GM23248 (cell line): ENCODE results near the gene ARCN1. TPM values are rescaled to one million over a fixed set of nuclear protein-coding genes. Genes with fewer than 3 reads are reported as not detected.

Source experiments
- DNase-seq: peaks from one replicate; pipeline ENCODE4 v3.0.0-alpha.2; 2015
- H2AFZ ChIP-seq: fragments of 200-600 bp; sonication (generic); 2 replicates; pipeline ENCODE4 v1.6.1; 2016; ENCODE audit warnings: antibody characterized with exemption
- H3F3A ChIP-seq: fragments of 200-600 bp; sonication (generic); 2 replicates; pipeline ENCODE4 v1.6.1; 2016; ENCODE audit warnings: mild to moderate bottlenecking, antibody characterized with exemption, mixed run types; ENCODE audit not compliant: insufficient read depth
- H3K27ac ChIP-seq: fragments of 200-600 bp; sonication (generic); 2 replicates; pipeline ENCODE4 v1.5.1; 2016; ENCODE audit warnings: mild to moderate bottlenecking
- H3K27me3 ChIP-seq: fragments of 200-600 bp; sonication (generic); replicated peaks from 2 replicates; pipeline ENCODE4 v1.6.1; 2016; ENCODE audit warnings: mild to moderate bottlenecking; ENCODE audit not compliant: insufficient read depth
- H3K36me3 ChIP-seq: fragments of 200-600 bp; sonication (generic); 2 replicates; pipeline ENCODE4 v1.6.1; 2016; ENCODE audit warnings: low read depth, mild to moderate bottlenecking
- H3K4me1 ChIP-seq: fragments of 200-600 bp; sonication (generic); 2 replicates; pipeline ENCODE4 v1.6.1; 2016; ENCODE audit warnings: mild to moderate bottlenecking; ENCODE audit not compliant: insufficient read depth
- H3K4me2 ChIP-seq: fragments of 200-600 bp; sonication (generic); one replicate; pipeline ENCODE4 v1.6.1; 2016; ENCODE audit warnings: mild to moderate bottlenecking; ENCODE audit not compliant: unreplicated experiment
- H3K4me3 ChIP-seq: fragments of 200-600 bp; sonication (generic); 2 replicates; pipeline ENCODE4 v1.5.1; 2016; ENCODE audit warnings: mild to moderate bottlenecking
- H3K79me2 ChIP-seq: fragments of 200-600 bp; sonication (generic); 2 replicates; pipeline ENCODE4 v1.6.1; 2016; ENCODE audit warnings: mild to moderate bottlenecking; ENCODE audit not compliant: insufficient read depth
- H3K9ac ChIP-seq: fragments of 200-600 bp; sonication (generic); 2 replicates; pipeline ENCODE4 v1.6.1; 2016; ENCODE audit warnings: mild to moderate bottlenecking
- H3K9me2 ChIP-seq: fragments of 200-600 bp; sonication (generic); 2 replicates; pipeline ENCODE4 v1.6.1; 2016; ENCODE audit warnings: mixed run types, mild to moderate bottlenecking, moderate library complexity; ENCODE audit not compliant: insufficient read depth
- H3K9me3 ChIP-seq: fragments of 200-600 bp; sonication (generic); one replicate; pipeline ENCODE4 v1.6.1; 2017; ENCODE audit warnings: low read depth
- H4K20me1 ChIP-seq: fragments of 200-600 bp; sonication (generic); 2 replicates; pipeline ENCODE4 v1.6.0; 2016; ENCODE audit not compliant: insufficient read depth
- EZH2 ChIP-seq: fragments of 200-600 bp; sonication (generic); IDR thresholded peaks from 2 replicates; pipeline ENCODE4 v1.6.1; 2018; ENCODE audit warnings: antibody characterized with exemption, mild to moderate bottlenecking; ENCODE audit not compliant: insufficient read depth, poor library complexity, severe bottlenecking
- EZH2phosphoT487 ChIP-seq: fragments of 200-600 bp; sonication (generic); IDR thresholded peaks from 2 replicates; pipeline ENCODE4 v1.6.1; 2018; ENCODE audit warnings: antibody characterized with exemption, moderate library complexity, mild to moderate bottlenecking, low read depth; ENCODE audit not compliant: insufficient read depth
- WGBS, 2 experiments: methylation state at CpG; one replicate each; pipeline ENCODE4 v1.1.6; 2015 to 2017; ENCODE audit warnings: low lambda C conversion rate in 2 of 2, low coverage in 1 of 2; ENCODE audit errors: missing lambda C conversion rate in 2 of 2; 5-methylcytosine and 5-hydroxymethylcytosine counted together
- in situ Hi-C: fragments of 300-500 bp; cut with MboI; formaldehyde crosslinking; loops from 2 replicates; pipeline ENCODE4 v1.15.0; 2020
- polyA plus RNA-seq: library from polyadenylated mRNA; unstranded; fragments of >200 nt; fragmentation: Nextera tagmentation; extraction: Ambion mirVana; gene quantifications from 2 replicates; pipeline ENCODE4 v1.2.1, GENCODE V29; 2016
- total RNA-seq: library from RNA; depleted of rRNA; stranded (reverse); fragments of >200 nt; shearing (Covaris generic); gene quantifications from 2 replicates; pipeline ENCODE4 v1.2.3, GENCODE V29; 2014

ARCN1 gene
- total and polyA plus RNA-seq, 2 experiments from 2014 or later = 187 to 190 TPM

GRCh38 chr11:118537409-118537980 lies 34.7 kb upstream of the ARCN1 start:
- in situ Hi-C loops = no loop called here
- WGBS, 2 experiments = 87 to 94% methylated on average over 6 of the region's 6 CpGs
- Histone ChIP-seq H3K9me3 (no peaks in the 10 kb centered on the region), H3K4me3 (no peak overlapping the region), H3K27me3 (no peaks in the 10 kb centered on the region), H3K4me2 (no peak overlapping the region), H3F3A (peaks cover 16% of the 10 kb centered on the region), H4K20me1 (no peaks in the 10 kb centered on the region), H3K4me1 (0 out of 2 replicates have a peak, but pooled peaks cover 5% of the 10 kb centered on the region), H2AFZ (no peak overlapping the region), H3K9me2 (no peaks in the 10 kb centered on the region), H3K79me2 (no peaks in the 10 kb centered on the region), H3K27ac (no peak overlapping the region), H3K9ac (no peak overlapping the region), H3K36me3 (no peaks in the 10 kb centered on the region)
- no peak for DNase-seq
- TF ChIP-seq EZH2phosphoT487 (no peak), EZH2 (no peak)

- H3K27me3 ChIP-seq = no peaks in the 10 kb centered on the region
- H3K79me2 ChIP-seq = no peaks in the 10 kb centered on the region
- no peak overlapping the region for H2AFZ ChIP-seq
- in situ Hi-C loops = no loop called here
- no peaks in the 10 kb centered on the region for H3K36me3 ChIP-seq
- DNase-seq = no peak
- H3K27ac ChIP-seq = no peak overlapping the region
- no peak for TF ChIP-seq EZH2phosphoT487
- no peak for TF ChIP-seq EZH2
- no peak overlapping the region for H3K4me3 ChIP-seq
- H3K4me2 ChIP-seq = no peak overlapping the region
- 95 to 97% methylated on average over 8 of the region's 8 CpGs for WGBS, 2 experiments
- H3K4me1 ChIP-seq = 0 out of 2 replicates have a peak, but pooled peaks cover 3% of the 10 kb centered on the region
- no peaks in the 10 kb centered on the region for H3K9me3 ChIP-seq
- no peaks in the 10 kb centered on the region for H4K20me1 ChIP-seq
- no peak overlapping the region for H3K9ac ChIP-seq
- H3F3A ChIP-seq = peaks cover 5% of the 10 kb centered on the region; the same call in 1 of the 2 replicates
- H3K9me2 ChIP-seq = no peaks in the 10 kb centered on the region
Observed at GRCh38 chr11:118544010-118544646, 28.1 kb upstream of the ARCN1 start.

- Histone ChIP-seq H3K27me3 (no peaks in the 10 kb centered on the region), H4K20me1 (no peaks in the 10 kb centered on the region), H3K9me3 (no peaks in the 10 kb centered on the region), H3F3A (peaks cover under 1% of the 10 kb centered on the region; the same call in 1 of the 2 replicates), H3K9me2 (no peaks in the 10 kb centered on the region), H2AFZ (no peak overlapping the region), H3K4me2 (no peak overlapping the region), H3K9ac (no peak overlapping the region), H3K27ac (no peak overlapping the region), H3K79me2 (no peaks in the 10 kb centered on the region), H3K4me3 (no peak overlapping the region), H3K4me1 (no peaks in the 10 kb centered on the region), H3K36me3 (no peaks in the 10 kb centered on the region)
- no peak for DNase-seq
- TF ChIP-seq EZH2phosphoT487 = no peak
- TF ChIP-seq EZH2 = no peak
- in situ Hi-C loops = no loop called here
- 88 to 89% methylated on average over 3 of the region's 3 CpGs for WGBS, 2 experiments
Observed at GRCh38 chr11:118544647-118545010, 27.6 kb upstream of the ARCN1 start.

- WGBS, 2 experiments = 72 to 80% methylated on average over 5 of the region's 5 CpGs
- H3F3A ChIP-seq = no peaks in the 10 kb centered on the region
- H3K9me2 ChIP-seq = no peaks in the 10 kb centered on the region
- TF ChIP-seq EZH2phosphoT487 (no peak), EZH2 (no peak)
- no peak overlapping the region for H3K9ac ChIP-seq
- DNase-seq = no peak
- H3K79me2 ChIP-seq = no peaks in the 10 kb centered on the region
- no peaks in the 10 kb centered on the region for H3K9me3 ChIP-seq
- H3K27ac ChIP-seq = no peak overlapping the region
- H4K20me1 ChIP-seq = no peaks in the 10 kb centered on the region
- no peak overlapping the region for H2AFZ ChIP-seq
- H3K27me3 ChIP-seq = no peaks in the 10 kb centered on the region
- no peaks in the 10 kb centered on the region for H3K4me1 ChIP-seq
- no peak overlapping the region for H3K4me2 ChIP-seq
- H3K4me3 ChIP-seq = no peak overlapping the region
- in situ Hi-C loops = no loop called here
- no peaks in the 10 kb centered on the region for H3K36me3 ChIP-seq
Observed at GRCh38 chr11:118545533-118545932, 26.7 kb upstream of the ARCN1 start.
